ENCODE data around the gene GADD45G. TPM values are rescaled to one million over a fixed set of nuclear protein-coding genes. Genes with fewer than 3 reads are reported as not detected.

Gene GADD45G
- total and polyA plus RNA-seq, 7 experiments from 2014 or later = 0.51 to 18.7 (median 2.9) TPM; not detected in 1

GRCh38 chr9:89613912-89614892 is 9.4 kb downstream of the GADD45G start:
- intact Hi-C loops (cut with micrococcal nuclease) = no loop called here
- no peaks in the 10 kb centered on the region for H3K4me1 ChIP-seq (ENCODE audit: control insufficient read depth in 2 of 2, insufficient read depth in 2 of 2, low read length in 2 of 2)
- no peak overlapping the region for H3K27ac ChIP-seq (ENCODE audit: low read depth, low read length)
- H3K27me3 ChIP-seq (ENCODE audit: control insufficient read depth in 2 of 2, insufficient read depth in 2 of 2, low read length in 2 of 2) = no peaks in the 10 kb centered on the region
- Mint-ChIP-seq H3K9me3 (peaks cover 0 to 4% (median 0%) of the 10 kb centered on the region in 11 donors), H3K27me3 (peaks cover 0 to 27% (median 0%) of the 10 kb centered on the region in 5 donors), H3K4me3 (no peak overlapping the region), H3K4me1 (peaks cover 0 to 16% (median 0%) of the 10 kb centered on the region in 7 donors), H3K36me3 (peaks cover 0 to 4% (median 0%) of the 10 kb centered on the region in 5 donors), H3K27ac (no peak overlapping the region)
- ATAC-seq (no peak), DNase-seq (no peak)
- no peaks in the 10 kb centered on the region for H3K9me3 ChIP-seq (ENCODE audit: control insufficient read depth in 2 of 3, low read length in 3 of 3)
- CTCF ChIA-PET = interaction anchor here (1.3 kb wide), 1 partner anchor 11 kb away, joined by 4 read pairs; no protein-coding TSS in a partner anchor
- POLR2A ChIA-PET = interaction anchor here (0.5 to 1.2 kb wide), 2 partner anchors 10 to 1217 kb away, joined by 3 read pairs; partner anchors contain the start of gene GADD45G
- no peaks in the 10 kb centered on the region for H3K36me3 ChIP-seq (ENCODE audit: control insufficient read depth in 2 of 3, insufficient read depth in 3 of 3, low read length in 3 of 3)
- no peak overlapping the region for H3K4me3 ChIP-seq (ENCODE audit: low read length)

- peaks cover 0 to 4% (median 0%) of the 10 kb centered on the region in 5 donors for H3K36me3 Mint-ChIP-seq
- H3K9me3 Mint-ChIP-seq = peaks cover 0 to 4% (median 0%) of the 10 kb centered on the region in 11 donors
- no peaks in the 10 kb centered on the region for H3K9me3 ChIP-seq (ENCODE audit: control insufficient read depth in 2 of 3, low read length in 3 of 3)
- intact Hi-C loops (cut with micrococcal nuclease) = no loop called here
- no peak overlapping the region for H3K4me3 Mint-ChIP-seq
- H3K36me3 ChIP-seq (ENCODE audit: control insufficient read depth in 2 of 3, insufficient read depth in 3 of 3, low read length in 3 of 3) = no peaks in the 10 kb centered on the region
- H3K27ac ChIP-seq (ENCODE audit: low read depth, low read length) = no peak overlapping the region
- no peak for ATAC-seq
- H3K27ac Mint-ChIP-seq = peak overlapping the region in 1 of 9 donors; percentile 39
- POLR2A ChIA-PET = no interaction called here
- no peaks in the 10 kb centered on the region for H3K4me1 ChIP-seq (ENCODE audit: control insufficient read depth in 2 of 2, insufficient read depth in 2 of 2, low read length in 2 of 2)
- H3K4me3 ChIP-seq (ENCODE audit: low read length) = no peak overlapping the region
- DNase-seq = no peak
- peaks cover 0 to 16% (median 0%) of the 10 kb centered on the region in 7 donors for H3K4me1 Mint-ChIP-seq
- CTCF ChIA-PET = no interaction called here
- H3K27me3 Mint-ChIP-seq = peaks cover 0 to 20% (median 0%) of the 10 kb centered on the region in 5 donors
- H3K27me3 ChIP-seq (ENCODE audit: control insufficient read depth in 2 of 2, insufficient read depth in 2 of 2, low read length in 2 of 2) = no peaks in the 10 kb centered on the region
These were observed 10.8 kb downstream of the GADD45G start for GRCh38 chr9:89615661-89616060.

DNA sequence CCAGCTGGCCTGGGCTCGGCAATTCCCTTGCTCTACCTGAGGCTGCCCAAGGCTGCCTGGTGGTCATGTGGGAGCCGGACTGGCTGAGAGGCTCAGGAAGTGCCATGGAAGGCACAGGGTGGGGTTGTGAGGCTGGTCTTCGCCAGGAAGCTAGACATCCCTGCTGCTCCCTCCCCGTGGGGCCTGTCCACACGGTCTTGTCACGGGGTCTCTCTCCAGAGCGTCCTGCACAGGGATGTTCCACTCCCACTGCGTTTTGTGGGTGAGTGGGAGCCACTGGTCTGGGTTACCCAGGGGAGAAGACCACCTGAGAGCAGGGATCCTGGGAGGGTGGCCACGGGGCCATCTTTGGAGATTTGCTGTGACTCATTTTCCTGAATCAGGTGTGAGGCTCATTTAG is 11.6 kb downstream of the GADD45G start:
- Mint-ChIP-seq H3K27ac (no peak overlapping the region), H3K4me1 (peaks cover 0 to 16% (median 0%) of the 10 kb centered on the region in 7 donors), H3K27me3 (peaks cover 0 to 18% (median 0%) of the 10 kb centered on the region in 5 donors), H3K36me3 (peaks cover 0 to 4% (median 0%) of the 10 kb centered on the region in 5 donors), H3K4me3 (no peak overlapping the region), H3K9me3 (peaks cover 0 to 4% (median 0%) of the 10 kb centered on the region in 11 donors)
- DNase-seq (no peak), ATAC-seq (no peak)
- Histone ChIP-seq H3K4me3 (ENCODE audit: low read length) (no peak overlapping the region), H3K36me3 (ENCODE audit: control insufficient read depth in 2 of 3, insufficient read depth in 3 of 3, low read length in 3 of 3) (no peaks in the 10 kb centered on the region), H3K9me3 (ENCODE audit: control insufficient read depth in 2 of 3, low read length in 3 of 3) (no peaks in the 10 kb centered on the region), H3K4me1 (ENCODE audit: control insufficient read depth in 2 of 2, insufficient read depth in 2 of 2, low read length in 2 of 2) (no peaks in the 10 kb centered on the region), H3K27me3 (ENCODE audit: control insufficient read depth in 2 of 2, insufficient read depth in 2 of 2, low read length in 2 of 2) (no peaks in the 10 kb centered on the region), H3K27ac (ENCODE audit: low read depth, low read length) (no peak overlapping the region)
- intact Hi-C loops (cut with micrococcal nuclease) = no loop called here
- CTCF ChIA-PET = no interaction called here
- POLR2A ChIA-PET = no interaction called here

DNA sequence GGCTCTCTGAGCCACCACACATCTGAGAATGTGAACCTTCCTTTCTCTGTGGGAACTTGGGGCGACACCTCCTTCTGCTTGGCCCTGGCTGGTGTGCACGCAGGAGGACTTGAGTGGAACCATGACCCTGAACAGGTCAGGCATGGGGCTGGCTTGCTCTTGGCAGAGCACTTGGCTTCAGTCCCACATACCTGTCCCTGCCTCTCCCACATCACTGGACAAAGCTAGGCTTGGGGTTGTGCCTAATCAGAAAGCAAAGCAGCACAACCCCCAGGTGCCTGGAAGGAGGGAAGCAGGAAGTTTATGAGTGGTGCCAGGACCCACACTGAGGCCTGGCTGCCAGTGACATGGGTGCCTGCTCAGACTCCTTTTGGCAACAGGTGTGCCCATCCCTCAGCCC is 13.2 kb downstream of the GADD45G start:
- peaks cover 0 to 23% (median 0%) of the 10 kb centered on the region in 7 donors for H3K4me1 Mint-ChIP-seq
- H3K36me3 Mint-ChIP-seq = no peaks in the 10 kb centered on the region
- no peak overlapping the region for H3K27ac ChIP-seq (ENCODE audit: low read depth, low read length)
- intact Hi-C loops (cut with micrococcal nuclease) = no loop called here
- H3K9me3 Mint-ChIP-seq = peaks cover 0 to 2% (median 0%) of the 10 kb centered on the region in 11 donors
- no peak overlapping the region for H3K27ac Mint-ChIP-seq
- peaks cover 0 to 12% (median 0%) of the 10 kb centered on the region in 5 donors for H3K27me3 Mint-ChIP-seq
- H3K4me3 ChIP-seq (ENCODE audit: low read length) = no peak overlapping the region
- H3K4me3 Mint-ChIP-seq = no peak overlapping the region
- POLR2A ChIA-PET = interaction anchor here (0.7 kb wide), 1 partner anchor 307 kb away, joined by 3 read pairs; the partner anchor contains the start of gene CKS2
- DNase-seq (no peak), ATAC-seq (no peak)
- no peaks in the 10 kb centered on the region for H3K4me1 ChIP-seq (ENCODE audit: control insufficient read depth in 2 of 2, insufficient read depth in 2 of 2, low read length in 2 of 2)
- H3K9me3 ChIP-seq (ENCODE audit: control insufficient read depth in 2 of 3, low read length in 3 of 3) = no peaks in the 10 kb centered on the region
- H3K36me3 ChIP-seq (ENCODE audit: control insufficient read depth in 2 of 3, insufficient read depth in 3 of 3, low read length in 3 of 3) = no peaks in the 10 kb centered on the region
- CTCF ChIA-PET = no interaction called here
- no peaks in the 10 kb centered on the region for H3K27me3 ChIP-seq (ENCODE audit: control insufficient read depth in 2 of 2, insufficient read depth in 2 of 2, low read length in 2 of 2)

DNA sequence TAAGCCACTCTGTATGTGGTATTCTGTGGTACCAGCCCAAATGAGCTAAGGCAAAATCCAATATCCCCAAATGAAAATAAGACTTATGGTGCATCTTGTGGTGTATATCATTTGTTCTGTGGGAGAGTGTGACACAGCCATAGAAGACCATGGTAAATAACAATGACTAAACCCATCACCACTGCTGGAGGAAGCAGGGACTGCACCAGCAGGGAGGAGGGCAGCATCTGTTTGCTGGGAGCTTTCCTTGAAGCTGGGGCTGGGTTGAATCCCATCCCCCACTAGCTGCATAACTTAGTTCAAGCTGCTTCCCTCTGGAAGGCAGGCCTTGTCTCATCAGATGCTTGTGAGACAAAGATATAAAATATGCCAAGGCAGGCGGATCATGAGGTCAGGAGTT is 14.2 kb downstream of the GADD45G start:
- no peaks in the 10 kb centered on the region for H3K36me3 ChIP-seq (ENCODE audit: control insufficient read depth in 2 of 3, insufficient read depth in 3 of 3, low read length in 3 of 3)
- ATAC-seq = no peak
- no peak overlapping the region for H3K27ac ChIP-seq (ENCODE audit: low read depth, low read length)
- no peak overlapping the region for H3K27ac Mint-ChIP-seq
- H3K4me3 Mint-ChIP-seq = no peak overlapping the region
- H3K9me3 ChIP-seq (ENCODE audit: control insufficient read depth in 2 of 3, low read length in 3 of 3) = no peaks in the 10 kb centered on the region
- no peak overlapping the region for H3K4me3 ChIP-seq (ENCODE audit: low read length)
- no peaks in the 10 kb centered on the region for H3K27me3 ChIP-seq (ENCODE audit: control insufficient read depth in 2 of 2, insufficient read depth in 2 of 2, low read length in 2 of 2)
- POLR2A ChIA-PET = no interaction called here
- H3K4me1 ChIP-seq (ENCODE audit: control insufficient read depth in 2 of 2, insufficient read depth in 2 of 2, low read length in 2 of 2) = no peaks in the 10 kb centered on the region
- H3K4me1 Mint-ChIP-seq = peaks cover 0 to 16% (median 0%) of the 10 kb centered on the region in 7 donors
- H3K36me3 Mint-ChIP-seq = no peaks in the 10 kb centered on the region
- intact Hi-C loops (cut with micrococcal nuclease) = no loop called here
- H3K9me3 Mint-ChIP-seq = peaks cover 0 to 2% (median 0%) of the 10 kb centered on the region in 11 donors
- DNase-seq = no peak
- CTCF ChIA-PET = no interaction called here
- H3K27me3 Mint-ChIP-seq = peaks cover 0 to 12% (median 0%) of the 10 kb centered on the region in 5 donors

- no peak overlapping the region for H3K4me3 ChIP-seq (ENCODE audit: low read length)
- H3K27me3 Mint-ChIP-seq = peaks cover 0 to 16% (median 0%) of the 10 kb centered on the region in 5 donors
- peaks cover 0 to 12% (median 0%) of the 10 kb centered on the region in 7 donors for H3K4me1 Mint-ChIP-seq
- no peaks in the 10 kb centered on the region for H3K36me3 ChIP-seq (ENCODE audit: control insufficient read depth in 2 of 3, insufficient read depth in 3 of 3, low read length in 3 of 3)
- ChIA-PET POLR2A (no interaction called here), CTCF (no interaction called here)
- no peaks in the 10 kb centered on the region for H3K36me3 Mint-ChIP-seq
- H3K9me3 ChIP-seq (ENCODE audit: control insufficient read depth in 2 of 3, low read length in 3 of 3) = no peaks in the 10 kb centered on the region
- intact Hi-C loops (cut with micrococcal nuclease) = no loop called here
- H3K27me3 ChIP-seq (ENCODE audit: control insufficient read depth in 2 of 2, insufficient read depth in 2 of 2, low read length in 2 of 2) = no peaks in the 10 kb centered on the region
- H3K27ac Mint-ChIP-seq = no peak overlapping the region
- DNase-seq = no peak
- no peak overlapping the region for H3K27ac ChIP-seq (ENCODE audit: low read depth, low read length)
- no peak for ATAC-seq
- no peaks in the 10 kb centered on the region for H3K4me1 ChIP-seq (ENCODE audit: control insufficient read depth in 2 of 2, insufficient read depth in 2 of 2, low read length in 2 of 2)
- peaks cover 0 to 2% (median 0%) of the 10 kb centered on the region in 11 donors for H3K9me3 Mint-ChIP-seq
- H3K4me3 Mint-ChIP-seq = no peak overlapping the region
These were observed 14.8 kb downstream of the GADD45G start for GRCh38 chr9:89619424-89620138.
